Neuronal stem cell (in vitro differentiated cells): Measurements from ENCODE around the gene CHAF1A.

Experiments
- DNase-seq: peaks from one replicate; pipeline ENCODE4 v3.0.0-alpha.2; 2013; ENCODE audit warnings: low spot score
- H2AFZ ChIP-seq: one replicate; pipeline ENCODE4 v1.6.1; 2013; ENCODE audit warnings: mild to moderate bottlenecking, low read length, inconsistent platforms
- H2AK5ac ChIP-seq: 2 replicates; pipeline ENCODE4 v1.6.1; 2013; ENCODE audit warnings: low read depth, mild to moderate bottlenecking, inconsistent platforms, low read length, moderate library complexity, mixed read lengths
- H2BK120ac ChIP-seq: 2 replicates; pipeline ENCODE4 v1.6.1; 2013; ENCODE audit warnings: low read depth, mild to moderate bottlenecking, inconsistent platforms, low read length, moderate library complexity, mixed read lengths
- H2BK12ac ChIP-seq: one replicate; pipeline ENCODE4 v1.6.1; 2013; ENCODE audit warnings: low read length, inconsistent platforms
- H2BK15ac ChIP-seq: 2 replicates; pipeline ENCODE4 v1.6.1; 2013; ENCODE audit warnings: mild to moderate bottlenecking, low read length, inconsistent platforms, mixed read lengths
- H2BK5ac ChIP-seq: one replicate; pipeline ENCODE4 v1.6.1; 2013; ENCODE audit warnings: inconsistent platforms, mild to moderate bottlenecking, low read length, moderate library complexity
- H3K14ac ChIP-seq: one replicate; pipeline ENCODE4 v1.6.1; 2013; ENCODE audit warnings: low read length, inconsistent platforms
- H3K18ac ChIP-seq: 2 replicates; pipeline ENCODE4 v1.6.1; 2013; ENCODE audit warnings: low read length, inconsistent platforms
- H3K23ac ChIP-seq: 2 replicates; pipeline ENCODE4 v1.6.1; 2013; ENCODE audit warnings: low read depth, mild to moderate bottlenecking, mixed read lengths, low read length, inconsistent platforms; ENCODE audit not compliant: poor library complexity
- H3K27ac ChIP-seq: replicated peaks from 3 replicates; pipeline ENCODE4 v1.5.1; 2013; ENCODE audit warnings: low read length, inconsistent platforms
- H3K27me3 ChIP-seq, 3 experiments: 2 replicates each; pipeline ENCODE4 v1.6.1; 2013; ENCODE audit warnings: low read length in 3 of 3, mild to moderate bottlenecking in 2 of 3, inconsistent platforms in 1 of 3, low read depth in 1 of 3, mixed read lengths in 1 of 3, moderate library complexity in 1 of 3; ENCODE audit not compliant: control insufficient read depth in 3 of 3, insufficient read depth in 3 of 3
- H3K36me3 ChIP-seq, 2 donors: replicated peaks in 1 of 2; 2 replicates each; pipeline ENCODE4 v1.6.1; 2013; ENCODE audit warnings: low read length in 2 of 2; ENCODE audit not compliant: control insufficient read depth in 2 of 2, insufficient read depth in 2 of 2
- H3K4ac ChIP-seq: 2 replicates; pipeline ENCODE4 v1.6.1; 2013; ENCODE audit warnings: inconsistent platforms, mild to moderate bottlenecking, low read length, moderate library complexity
- H3K4me1 ChIP-seq, 2 donors: 1 replicate in 1 of 2; 2 replicates in 1 of 2; pipeline ENCODE4 v1.6.1; 2013; ENCODE audit warnings: low read length in 2 of 2, low read depth in 1 of 2; ENCODE audit not compliant: control insufficient read depth in 2 of 2, insufficient read depth in 1 of 2
- H3K4me2 ChIP-seq: one replicate; pipeline ENCODE4 v1.6.1; 2013; ENCODE audit warnings: mild to moderate bottlenecking, low read length, inconsistent platforms; ENCODE audit not compliant: insufficient read depth, poor library complexity, severe bottlenecking
- H3K4me3 ChIP-seq, 2 donors: 2 replicates each; pipeline ENCODE4 v1.5.1; 2013; ENCODE audit warnings: low read length in 2 of 2, mild to moderate bottlenecking in 2 of 2, inconsistent platforms in 1 of 2, moderate library complexity in 1 of 2
- H3K79me1 ChIP-seq: one replicate; pipeline ENCODE4 v1.6.1; 2013; ENCODE audit warnings: low read depth, mild to moderate bottlenecking, inconsistent platforms, low read length, moderate library complexity
- H3K9ac ChIP-seq: one replicate; pipeline ENCODE4 v1.6.1; 2013; ENCODE audit warnings: mild to moderate bottlenecking, low read depth, low read length, inconsistent platforms; ENCODE audit not compliant: poor library complexity
- H3K9me3 ChIP-seq, 2 donors: replicated peaks in 1 of 2; 2 replicates each; pipeline versions ENCODE3 to v1.6.1; 2013; ENCODE audit warnings: low read length in 2 of 2, mild to moderate bottlenecking in 2 of 2, inconsistent platforms in 1 of 2, low read depth in 1 of 2, mixed read lengths in 1 of 2, moderate library complexity in 1 of 2; ENCODE audit not compliant: control insufficient read depth in 2 of 2, insufficient read depth in 1 of 2
- H4K8ac ChIP-seq: one replicate; pipeline ENCODE4 v1.6.1; 2013; ENCODE audit warnings: low read depth, mild to moderate bottlenecking, inconsistent platforms, low read length, moderate library complexity
- H4K91ac ChIP-seq: one replicate; pipeline ENCODE4 v1.6.1; 2013; ENCODE audit warnings: low read length, low read depth, mild to moderate bottlenecking, inconsistent platforms; ENCODE audit not compliant: poor library complexity
- WGBS, 2 donors: extraction: QIAGEN DNeasy Blood & Tissue Kit; methylation state at CpG; one replicate each; pipeline ENCODE4 v1.1.7; 2013; ENCODE audit warnings: missing lambda C conversion rate in 2 of 2, mixed read lengths in 1 of 2; ENCODE audit not compliant: insufficient read length in 2 of 2, insufficient replicate concordance in 1 of 2; ENCODE audit errors: extremely low coverage in 2 of 2; 5-methylcytosine and 5-hydroxymethylcytosine counted together

CHAF1A gene

DNA sequence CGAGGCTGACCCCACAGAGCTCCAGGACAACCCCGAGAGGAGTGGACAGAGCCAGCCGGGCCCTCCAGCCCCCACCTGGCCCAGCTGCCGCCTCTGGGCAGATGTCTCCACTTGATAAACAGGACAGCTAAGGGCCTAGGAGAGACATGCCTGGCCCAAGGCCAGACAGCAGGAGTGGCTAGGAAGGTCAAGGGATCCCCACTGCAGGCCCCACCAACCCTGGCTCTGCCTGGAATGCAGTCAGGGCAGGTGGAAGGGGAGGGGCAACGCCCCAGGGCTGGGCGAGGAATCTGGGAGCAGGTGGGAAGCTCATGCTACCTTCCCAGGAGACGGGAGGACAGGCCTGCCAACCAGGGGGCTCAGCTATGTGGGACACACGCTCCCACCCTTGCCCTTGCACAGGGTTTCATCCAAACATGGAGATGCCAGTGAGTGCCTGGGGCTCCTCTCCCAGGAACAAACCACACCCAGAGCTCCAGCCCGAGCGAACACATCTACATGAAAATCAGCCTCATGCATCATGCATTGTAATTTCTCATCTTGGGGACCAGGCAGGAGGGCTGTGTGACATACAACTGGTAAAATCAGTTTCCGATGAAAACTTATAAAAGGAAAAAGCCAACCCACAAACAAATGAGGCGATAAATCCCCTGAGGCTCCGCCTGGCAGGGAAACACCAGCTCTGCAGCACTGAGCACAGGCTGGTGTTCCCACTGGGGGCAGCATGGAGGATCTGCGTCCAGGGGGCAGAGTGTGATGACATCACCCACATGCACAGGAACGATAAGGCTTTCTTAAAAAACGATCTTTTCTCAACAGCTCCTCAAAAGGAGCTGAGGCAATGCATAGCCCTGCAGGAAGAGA is 27.0 kb upstream of the CHAF1A start:
- H3K27me3 ChIP-seq: no peaks in the 10 kb centered on the region
- peak overlapping the region; percentile 52 for H3K23ac ChIP-seq
- no peak overlapping the region for H4K8ac ChIP-seq
- peak overlapping the region; percentile 55 for H3K18ac ChIP-seq
- H3K9me3 ChIP-seq: no peaks in the 10 kb centered on the region
- no peak overlapping the region for H3K4me3 ChIP-seq
- WGBS, 2 donors: no CpG with 5 or more reads among the region's 16 CpGs
- no peak overlapping the region for H2AFZ ChIP-seq
- peak overlapping the region; percentile 49 for H3K14ac ChIP-seq
- no peak for DNase-seq
- H3K4me2 ChIP-seq: no peak overlapping the region
- H3K79me1 ChIP-seq: peaks cover 25% of the 10 kb centered on the region
- no peak overlapping the region for H4K91ac ChIP-seq
- H3K27ac ChIP-seq: no peak overlapping the region
- peak overlapping the region; percentile 15 for H2AK5ac ChIP-seq
- no peak overlapping the region for H2BK12ac ChIP-seq
- H3K36me3 ChIP-seq: peaks cover 2 to 5% of the 10 kb centered on the region in 2 donors
- peak overlapping the region; percentile 67 for H2BK15ac ChIP-seq
- H3K9ac ChIP-seq: peak overlapping the region; percentile 67
- no peak overlapping the region for H3K4ac ChIP-seq
- peaks cover 22 to 23% of the 10 kb centered on the region in 2 donors for H3K4me1 ChIP-seq
- no peak overlapping the region for H2BK120ac ChIP-seq
- no peak overlapping the region for H2BK5ac ChIP-seq

- no peak overlapping the region for H2AK5ac ChIP-seq
- H3K9me3 ChIP-seq: no peaks in the 10 kb centered on the region
- H3K4me1 ChIP-seq: peaks cover 22 to 23% of the 10 kb centered on the region in 2 donors
- H3K18ac ChIP-seq: no peak overlapping the region
- no peak overlapping the region for H3K4me3 ChIP-seq
- H3K4me2 ChIP-seq: no peak overlapping the region
- no peak overlapping the region for H3K23ac ChIP-seq
- no peaks in the 10 kb centered on the region for H3K27me3 ChIP-seq
- H2BK12ac ChIP-seq: no peak overlapping the region
- DNase-seq: no peak
- peaks cover 2 to 7% of the 10 kb centered on the region in 2 donors for H3K36me3 ChIP-seq
- H2AFZ ChIP-seq: no peak overlapping the region
- no peak overlapping the region for H2BK120ac ChIP-seq
- H3K79me1 ChIP-seq: peaks cover 25% of the 10 kb centered on the region
- no peak overlapping the region for H3K4ac ChIP-seq
- H4K8ac ChIP-seq: no peak overlapping the region
- no peak overlapping the region for H3K9ac ChIP-seq
- no CpG with 5 or more reads among the region's 16 CpGs for WGBS, 2 donors
- H2BK15ac ChIP-seq: no peak overlapping the region
- H3K27ac ChIP-seq: no peak overlapping the region
- no peak overlapping the region for H2BK5ac ChIP-seq
- no peak overlapping the region for H4K91ac ChIP-seq
- H3K14ac ChIP-seq: no peak overlapping the region
Measured at GRCh38 chr19:4376028-4376670, 26.3 kb upstream of the CHAF1A start.

GRCh38 chr19:4376671-4376990 is 25.8 kb upstream of the CHAF1A start:
- Histone ChIP-seq H3K27ac (no peak overlapping the region), H3K14ac (no peak overlapping the region), H2BK5ac (no peak overlapping the region), H3K79me1 (peaks cover 25% of the 10 kb centered on the region), H3K4me3 (no peak overlapping the region), H3K4me2 (no peak overlapping the region), H3K4me1 (peaks cover 21 to 23% of the 10 kb centered on the region in 2 donors), H2BK15ac (no peak overlapping the region), H3K36me3 (peaks cover 2 to 7% of the 10 kb centered on the region in 2 donors), H3K27me3 (no peaks in the 10 kb centered on the region), H3K18ac (peak overlapping the region; percentile 35), H2BK12ac (no peak overlapping the region), H4K91ac (no peak overlapping the region), H3K9ac (no peak overlapping the region), H4K8ac (no peak overlapping the region), H2BK120ac (no peak overlapping the region), H2AK5ac (no peak overlapping the region), H3K23ac (no peak overlapping the region), H2AFZ (no peak overlapping the region), H3K9me3 (no peaks in the 10 kb centered on the region), H3K4ac (no peak overlapping the region)
- DNase-seq: no peak
- no CpG with 5 or more reads among the region's 10 CpGs for WGBS, 2 donors

DNA sequence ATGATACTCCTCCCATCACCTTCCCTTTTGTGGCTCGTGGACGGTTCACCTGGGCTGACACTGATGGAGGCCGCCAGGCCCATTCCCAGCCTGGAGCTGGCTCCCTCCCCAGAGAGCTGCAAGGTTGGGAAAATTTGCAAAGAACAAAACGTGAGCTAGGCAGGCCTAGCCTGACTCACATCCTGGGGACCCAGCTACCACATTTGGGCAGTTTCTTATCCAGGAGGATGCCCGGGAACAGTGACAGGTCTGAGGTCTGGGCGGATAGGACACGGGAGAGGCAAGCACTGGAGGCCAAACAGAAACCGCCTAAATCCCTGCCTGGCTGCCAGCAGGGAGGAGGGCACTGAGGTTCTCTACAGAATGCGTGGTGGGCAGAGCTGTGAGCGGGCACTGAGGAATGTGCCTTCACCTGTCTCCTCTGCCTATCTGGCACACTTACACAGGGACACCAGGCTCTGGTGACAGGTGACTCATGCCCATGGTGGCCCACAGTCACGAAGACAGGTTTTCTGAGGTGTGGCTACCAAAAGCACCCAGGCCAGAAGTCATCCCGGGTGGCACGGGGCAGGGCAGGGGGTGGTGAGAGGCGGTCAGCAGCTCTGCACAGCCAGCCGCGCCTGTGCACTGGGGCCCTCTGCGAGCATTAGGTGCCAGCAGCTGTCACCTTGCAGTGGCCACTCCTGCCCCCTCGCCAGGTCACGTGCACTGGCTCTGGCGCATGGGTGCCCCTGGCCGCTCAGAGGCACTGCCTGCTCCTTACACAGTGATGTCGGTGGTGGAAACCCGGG is 25.3 kb upstream of the CHAF1A start:
- Histone ChIP-seq H3K9ac (peak overlapping the region; percentile 70), H3K36me3 (peaks cover 2 to 7% of the 10 kb centered on the region in 2 donors), H2AFZ (no peak overlapping the region), H4K8ac (no peak overlapping the region), H3K23ac (no peak overlapping the region), H3K4me1 (peaks cover 20 to 23% of the 10 kb centered on the region in 2 donors), H3K9me3 (no peaks in the 10 kb centered on the region), H2BK15ac (no peak overlapping the region), H2AK5ac (no peak overlapping the region), H3K27me3 (no peaks in the 10 kb centered on the region), H2BK5ac (no peak overlapping the region), H3K79me1 (peaks cover 22% of the 10 kb centered on the region), H3K4me2 (no peak overlapping the region), H3K4me3 (no peak overlapping the region), H4K91ac (no peak overlapping the region), H3K14ac (no peak overlapping the region), H2BK12ac (no peak overlapping the region), H3K27ac (no peak overlapping the region), H3K4ac (no peak overlapping the region), H3K18ac (peak overlapping the region; percentile 35), H2BK120ac (no peak overlapping the region)
- no peak for DNase-seq
- WGBS, 2 donors: no CpG with 5 or more reads among the region's 23 CpGs
